SH-SY5Y (cell line): ENCODE data around the gene VMP1.

Experiments
- GATA2 ChIP-seq: IDR thresholded peaks from 2 replicates; pipeline ENCODE4 v1.6.1; 2011; ENCODE audit warnings: mild to moderate bottlenecking, low read depth, low read length
- GATA3 ChIP-seq: IDR thresholded peaks from 2 replicates; pipeline ENCODE4 v1.6.1; 2011; ENCODE audit warnings: low read depth, mild to moderate bottlenecking, low read length, moderate library complexity

DNA sequence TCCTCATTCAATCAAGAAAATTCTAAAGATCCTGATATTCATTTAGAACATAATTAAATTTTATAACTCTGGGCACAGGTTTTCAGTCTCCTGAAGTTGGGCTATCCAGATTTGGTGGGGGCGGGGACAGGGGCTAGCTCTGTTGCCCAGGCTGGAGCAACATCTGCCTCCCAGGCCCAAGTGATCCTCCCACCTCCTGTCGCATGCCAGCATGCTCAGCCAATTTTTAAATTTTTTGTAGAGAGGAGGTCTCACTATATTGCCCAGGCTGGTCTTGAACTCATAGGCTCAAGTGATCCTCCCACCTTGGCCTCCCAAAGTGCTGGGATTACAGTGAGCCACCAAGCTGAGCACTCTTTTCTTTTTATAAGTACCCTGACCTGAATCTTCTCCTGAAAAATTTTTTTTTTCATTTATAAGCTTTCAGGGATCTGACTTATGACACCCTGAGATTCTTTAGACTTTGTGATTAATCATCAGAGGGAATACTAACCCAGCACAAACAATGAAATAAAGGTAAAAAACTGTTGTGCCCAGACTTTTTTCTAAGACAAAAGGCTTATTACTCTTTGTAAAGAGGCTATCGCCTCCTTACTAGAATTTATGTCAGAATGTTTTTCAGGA, 122.7 kb downstream of the VMP1 start:
- TF ChIP-seq GATA2 (no peak), GATA3 (no peak)
